Neutrophil (primary cell): Measurements from ENCODE around the gene CMTM7.

ENCODE experiments used
- H3K27ac ChIP-seq: fragments of 200-600 bp; sonication (generic); 2 replicates; pipeline ENCODE4 v1.5.1; 2016; ENCODE audit warnings: mild to moderate bottlenecking, moderate library complexity
- H3K27me3 ChIP-seq: fragments of 200-600 bp; sonication (generic); 2 replicates; pipeline ENCODE4 v1.6.0; 2016; ENCODE audit warnings: mild to moderate bottlenecking
- H3K36me3 ChIP-seq: fragments of 200-600 bp; sonication (generic); 2 replicates; pipeline ENCODE4 v1.5.1; 2017
- H3K4me1 ChIP-seq, 2 experiments: fragments of 200-600 bp in 1 of 2; sonication (generic) in 1 of 2; 1 replicate in 1 of 2; 2 replicates in 1 of 2; pipeline versions ENCODE4 v1.5.1 to v1.6.1; 2013 to 2016; ENCODE audit warnings: low read depth in 1 of 2, low read length in 1 of 2, mild to moderate bottlenecking in 1 of 2, moderate library complexity in 1 of 2; ENCODE audit not compliant: control insufficient read depth in 1 of 2, insufficient read depth in 1 of 2
- H3K4me3 ChIP-seq, 2 experiments: fragments of 200-600 bp in 1 of 2; sonication (generic) in 1 of 2; 1 replicate in 1 of 2; 2 replicates in 1 of 2; pipeline ENCODE4 v1.5.1; 2013 to 2016; ENCODE audit warnings: low read depth in 1 of 2, low read length in 1 of 2, mild to moderate bottlenecking in 1 of 2, moderate library complexity in 1 of 2
- H3K9me3 ChIP-seq: fragments of 200-600 bp; sonication (generic); 2 replicates; pipeline ENCODE4 v1.5.1; 2016
- CTCF ChIP-seq: fragments of 200-600 bp; sonication (generic); IDR thresholded peaks from 2 replicates; pipeline ENCODE4 v1.5.1; 2016; ENCODE audit warnings: antibody characterized with exemption

CMTM7 gene

DNA sequence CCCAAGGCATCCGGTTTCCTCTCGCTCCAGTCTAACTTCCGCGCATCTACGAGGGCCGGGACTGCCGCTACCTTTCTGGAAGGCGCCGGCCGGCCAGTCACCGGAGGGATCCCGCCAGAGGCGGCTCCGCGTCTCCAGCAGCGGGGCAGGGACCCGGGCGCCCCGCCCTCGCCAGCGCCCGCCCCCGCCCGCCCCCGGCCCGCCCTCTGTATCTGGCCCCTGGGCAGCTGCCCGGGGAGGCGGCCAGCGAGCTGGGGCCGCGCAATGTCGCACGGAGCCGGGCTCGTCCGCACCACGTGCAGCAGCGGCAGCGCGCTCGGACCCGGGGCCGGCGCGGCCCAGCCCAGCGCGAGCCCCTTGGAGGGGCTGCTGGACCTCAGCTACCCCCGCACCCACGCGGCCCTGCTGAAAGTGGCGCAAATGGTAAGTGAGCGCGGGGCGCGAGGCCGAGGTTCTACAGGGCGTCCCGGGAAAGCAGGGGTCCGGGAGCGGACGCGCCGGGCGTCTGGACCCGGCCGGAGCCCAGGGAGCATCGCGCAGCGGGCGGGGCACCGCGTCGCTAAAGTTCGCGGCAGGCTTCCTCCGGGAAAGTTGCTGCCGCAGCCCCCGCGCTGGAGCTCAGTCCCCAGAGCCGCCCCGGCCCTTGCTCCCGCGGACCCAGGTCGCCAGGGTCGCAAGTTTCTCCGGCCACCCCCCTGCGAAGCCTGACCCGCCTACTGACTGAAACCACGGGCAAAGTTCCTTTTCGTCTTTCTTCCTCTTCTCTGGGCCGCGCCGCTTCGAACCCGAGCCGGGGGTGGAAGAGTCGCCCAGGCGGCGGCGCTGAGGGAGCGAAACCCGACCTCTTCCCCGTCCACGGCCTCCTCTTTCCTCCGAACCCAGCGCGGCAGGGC is at the start of gene CMTM7:
Gene CMTM7, plus strand, starts transcription at position 211 of the 893 bp plus-strand sequence. Its CDS starts 54 bp downstream, at position 265.
- peak within 1 kb of the TSS; percentile 77 to 92 for H3K4me3 ChIP-seq
- no peaks in the 10 kb centered on the region for H3K36me3 ChIP-seq
- H3K27ac ChIP-seq = peak within 1 kb of the TSS; percentile 92
- peaks cover 39 to 40% of the 10 kb centered on the region in 2 experiments for H3K4me1 ChIP-seq
- no peaks in the 10 kb centered on the region for H3K9me3 ChIP-seq
- no peaks in the 10 kb centered on the region for H3K27me3 ChIP-seq
- TF ChIP-seq CTCF = no peak

DNA sequence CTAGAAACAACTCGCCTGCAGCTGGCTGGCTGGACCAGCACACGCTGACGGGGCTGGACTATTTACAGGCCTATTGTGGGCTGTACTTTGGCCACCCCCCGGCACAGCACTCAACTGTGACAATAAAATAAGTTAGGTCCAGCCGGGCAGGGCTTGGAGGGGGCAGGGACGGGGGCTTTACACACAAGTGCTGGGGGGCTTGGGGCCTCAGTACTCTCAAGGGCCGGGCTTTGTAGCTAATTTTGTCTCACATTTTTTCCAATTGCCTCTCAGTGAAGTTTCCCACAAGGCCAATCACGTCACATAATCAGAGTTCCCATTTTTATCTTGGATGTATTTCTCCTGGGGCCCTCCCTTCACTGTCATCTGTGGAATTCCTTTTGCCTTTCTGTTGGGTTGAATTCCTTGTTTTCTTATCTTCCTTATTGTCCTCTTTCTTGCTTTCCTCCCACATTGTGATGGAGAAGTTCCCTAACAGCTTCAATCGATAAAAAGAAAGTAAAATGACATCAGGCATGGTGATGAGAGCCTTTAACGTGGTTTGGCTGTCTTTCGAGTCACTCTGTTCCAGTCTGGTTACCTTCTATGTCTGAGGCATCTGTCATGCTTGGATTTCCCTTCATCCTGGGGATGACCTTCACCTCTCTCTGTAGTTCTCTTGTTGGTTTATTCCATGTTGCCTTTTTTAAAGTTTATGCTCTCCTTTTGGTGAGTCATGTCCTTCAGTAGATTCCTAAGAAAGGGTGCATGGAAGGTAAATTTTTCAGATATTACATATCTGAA is 44.1 kb upstream of the CMTM7 start:
- H3K27me3 ChIP-seq = no peaks in the 10 kb centered on the region
- no peak overlapping the region for H3K27ac ChIP-seq
- H3K4me3 ChIP-seq = no peak overlapping the region
- H3K36me3 ChIP-seq = no peaks in the 10 kb centered on the region
- H3K9me3 ChIP-seq = no peaks in the 10 kb centered on the region
- no peak for TF ChIP-seq CTCF
- peaks cover 4% of the 10 kb centered on the region in 2 experiments for H3K4me1 ChIP-seq

DNA sequence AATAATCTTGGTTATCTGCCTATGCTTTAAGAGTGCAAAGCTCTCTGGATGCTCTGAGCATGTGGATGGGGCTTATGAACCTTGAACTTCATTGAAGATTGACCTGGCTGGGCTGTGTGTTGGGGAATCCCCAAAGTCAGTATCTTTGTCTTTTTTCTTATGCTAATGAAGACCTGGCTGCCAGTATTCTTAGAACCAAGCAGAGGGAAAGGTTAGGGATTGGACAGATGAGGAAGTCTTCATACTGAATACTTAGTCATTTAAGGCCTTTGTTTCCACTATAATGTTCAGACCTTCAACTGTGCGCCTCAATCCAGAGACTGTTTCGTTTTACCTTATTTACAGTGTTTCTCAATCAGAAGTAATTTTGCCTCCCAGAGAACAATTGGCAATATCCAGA is 42.5 kb upstream of the CMTM7 start:
- no peaks in the 10 kb centered on the region for H3K27me3 ChIP-seq
- H3K9me3 ChIP-seq = no peaks in the 10 kb centered on the region
- H3K27ac ChIP-seq = no peak overlapping the region
- H3K36me3 ChIP-seq = no peaks in the 10 kb centered on the region
- no peak for TF ChIP-seq CTCF
- peaks cover 5 to 6% of the 10 kb centered on the region in 2 experiments for H3K4me1 ChIP-seq
- no peak overlapping the region for H3K4me3 ChIP-seq

- Histone ChIP-seq H3K27ac (peak overlapping the region; percentile 38), H3K4me1 (peaks cover 5 to 6% of the 10 kb centered on the region in 2 experiments), H3K4me3 (no peak overlapping the region), H3K27me3 (no peaks in the 10 kb centered on the region), H3K36me3 (no peaks in the 10 kb centered on the region), H3K9me3 (no peaks in the 10 kb centered on the region)
- TF ChIP-seq CTCF = no peak
Observed at GRCh38 chr3:32352563-32352962, 39.1 kb upstream of the CMTM7 start.

- Histone ChIP-seq H3K36me3 (no peaks in the 10 kb centered on the region), H3K4me1 (peaks cover 5 to 6% of the 10 kb centered on the region in 2 experiments), H3K4me3 (no peak overlapping the region), H3K9me3 (no peaks in the 10 kb centered on the region), H3K27me3 (no peaks in the 10 kb centered on the region), H3K27ac (no peak overlapping the region)
- no peak for TF ChIP-seq CTCF
Observed at GRCh38 chr3:32353351-32353750, 38.3 kb upstream of the CMTM7 start.
